ENCODE data around the gene NLRP6.

DNA sequence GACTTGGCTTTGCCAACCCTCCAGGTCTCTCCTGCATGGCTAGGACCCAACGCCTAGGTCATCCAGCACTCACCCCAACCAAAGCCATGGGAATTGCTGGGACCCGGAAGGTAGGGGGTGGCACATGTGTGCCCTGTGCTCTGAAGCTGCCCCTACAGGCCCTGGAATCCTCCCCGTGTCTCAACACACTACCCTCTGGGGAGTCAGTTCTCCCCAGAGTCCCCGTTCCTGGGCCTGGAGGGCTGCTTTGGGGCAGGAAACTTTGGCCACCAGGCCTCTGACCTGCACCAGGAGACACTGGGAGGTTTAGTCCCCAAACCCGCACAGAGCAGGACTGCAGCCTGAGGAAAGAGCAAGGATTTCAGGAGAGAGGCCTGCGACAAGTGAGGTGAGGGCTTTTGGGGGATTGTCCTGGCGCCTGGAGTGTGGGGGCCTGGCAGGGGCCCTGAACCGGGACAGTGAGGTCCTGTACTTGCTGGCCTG lies 35.1 kb downstream of the NLRP6 start:
- TF ChIP-seq POLR2AphosphoS5 (IDR thresholded peaks at IDR 0.05; ENCODE audit: low read depth, low read length): no peak
- no peak for TF ChIP-seq CTCF (IDR thresholded peaks at IDR 0.05)
- no peak for TF ChIP-seq NFIC (IDR thresholded peaks at IDR 0.05; ENCODE audit: borderline replicate concordance)
- TF ChIP-seq SMC3 (IDR thresholded peaks at IDR 0.05; ENCODE audit: low read depth, low read length): no peak
- no peak for TF ChIP-seq EP300 (IDR thresholded peaks at IDR 0.05; ENCODE audit: borderline replicate concordance in 1 of 2, low read depth in 1 of 2, low read length in 1 of 2)
- no peak for TF ChIP-seq YY1 (IDR thresholded peaks at IDR 0.05; ENCODE audit: low read depth)
- no peak for TF ChIP-seq RFX5 (IDR thresholded peaks at IDR 0.05; ENCODE audit: low read length)
- TF ChIP-seq JUND (IDR thresholded peaks at IDR 0.05): no peak

Measured in SK-N-SH (cell line).